Upper lobe of right lung (tissue), 1 donor: ENCODE data around the gene MRPL16. TPM values are rescaled to one million over a fixed set of nuclear protein-coding genes. Genes with fewer than 3 reads are reported as not detected.
A peak's percentile ranks its signal among the peaks of the same experiment; 100 is the strongest.

Experiments used
- ATAC-seq: fragments of 200-7000 bp; cut with Tn5 transposase; one replicate; pipeline ENCODE4 v1.9.1; 2020; ENCODE audit warnings: mild to moderate bottlenecking, moderate library complexity
- DNase-seq: peaks from one replicate; pipeline ENCODE4 v3.0.0-alpha.2; 2020
- H3K27ac ChIP-seq: fragments of 200-600 bp; one replicate; pipeline ENCODE4 v1.8.0; 2022
- H3K27me3 ChIP-seq: fragments of 200-600 bp; one replicate; pipeline ENCODE4 v1.8.0; 2022; ENCODE audit warnings: mild to moderate bottlenecking
- H3K36me3 ChIP-seq: fragments of 200-600 bp; one replicate; pipeline ENCODE4 v1.8.0; 2022
- H3K4me1 ChIP-seq: fragments of 200-600 bp; one replicate; pipeline ENCODE4 v1.8.0; 2022
- H3K4me3 ChIP-seq: fragments of 200-600 bp; one replicate; pipeline ENCODE4 v1.8.0; 2022; ENCODE audit warnings: mild to moderate bottlenecking
- H3K9me3 ChIP-seq: fragments of 200-600 bp; one replicate; pipeline ENCODE4 v1.8.0; 2022
- intact Hi-C: fragments of 100-400 bp; cut with DNase I; formaldehyde crosslinking; loops from one replicate; pipeline ENCODE4 v1.11.0; 2022
- total RNA-seq: library from RNA; stranded (reverse); fragmentation: NEBNext Ultra II Directional; extraction: Animal tissue kit (Norgen Biotek cat#: 25700); gene quantifications from one replicate; pipeline ENCODE4 v1.2.1, GENCODE V29; 2021
- TF ChIP-seq, protein P1 (sequence below): fragments of 200-600 bp; IDR thresholded peaks from one replicate; pipeline ENCODE4 v1.8.0; 2022; ENCODE audit warnings: antibody characterized with exemption
- donor health status: DM: no; HTN: yes; CAD: no; lungs with severe emphysema.

The MRPL16 gene
- total RNA-seq, 1 donor from 2014 or later = 30.1 TPM

DNA sequence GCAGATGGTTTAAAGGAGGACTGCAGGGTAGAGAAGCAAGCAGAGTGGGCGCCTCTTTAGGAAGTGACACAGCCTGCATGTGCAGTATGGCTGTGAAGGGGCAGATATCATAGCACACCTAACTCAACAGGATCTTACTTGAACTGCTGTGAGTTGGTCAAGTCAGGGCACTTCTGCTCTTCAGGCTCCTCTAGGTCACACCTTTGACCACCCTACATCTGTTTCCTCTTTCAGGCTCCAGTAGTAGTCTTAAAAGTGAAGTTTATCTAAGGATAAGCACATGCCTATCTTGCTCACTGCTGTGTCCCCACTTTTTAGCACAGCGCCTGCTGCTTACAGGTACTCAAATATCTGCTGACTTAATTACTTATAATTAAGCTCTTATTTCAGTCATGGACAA is 6.5 kb downstream of the MRPL16 start:
- TF ChIP-seq, protein P1, sequence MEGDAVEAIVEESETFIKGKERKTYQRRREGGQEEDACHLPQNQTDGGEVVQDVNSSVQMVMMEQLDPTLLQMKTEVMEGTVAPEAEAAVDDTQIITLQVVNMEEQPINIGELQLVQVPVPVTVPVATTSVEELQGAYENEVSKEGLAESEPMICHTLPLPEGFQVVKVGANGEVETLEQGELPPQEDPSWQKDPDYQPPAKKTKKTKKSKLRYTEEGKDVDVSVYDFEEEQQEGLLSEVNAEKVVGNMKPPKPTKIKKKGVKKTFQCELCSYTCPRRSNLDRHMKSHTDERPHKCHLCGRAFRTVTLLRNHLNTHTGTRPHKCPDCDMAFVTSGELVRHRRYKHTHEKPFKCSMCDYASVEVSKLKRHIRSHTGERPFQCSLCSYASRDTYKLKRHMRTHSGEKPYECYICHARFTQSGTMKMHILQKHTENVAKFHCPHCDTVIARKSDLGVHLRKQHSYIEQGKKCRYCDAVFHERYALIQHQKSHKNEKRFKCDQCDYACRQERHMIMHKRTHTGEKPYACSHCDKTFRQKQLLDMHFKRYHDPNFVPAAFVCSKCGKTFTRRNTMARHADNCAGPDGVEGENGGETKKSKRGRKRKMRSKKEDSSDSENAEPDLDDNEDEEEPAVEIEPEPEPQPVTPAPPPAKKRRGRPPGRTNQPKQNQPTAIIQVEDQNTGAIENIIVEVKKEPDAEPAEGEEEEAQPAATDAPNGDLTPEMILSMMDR = no peak
- Histone ChIP-seq H3K4me3 (no peak overlapping the region), H3K9me3 (no peaks in the 10 kb centered on the region), H3K27ac (no peak overlapping the region), H3K36me3 (peaks cover 77% of the 10 kb centered on the region), H3K27me3 (no peaks in the 10 kb centered on the region), H3K4me1 (no peaks in the 10 kb centered on the region)
- DNase-seq (no peak), ATAC-seq (no peak)
- intact Hi-C loops = loop anchor here (5.0 kb wide), 1 partner anchor 52 kb away; no protein-coding TSS in a partner anchor

DNA sequence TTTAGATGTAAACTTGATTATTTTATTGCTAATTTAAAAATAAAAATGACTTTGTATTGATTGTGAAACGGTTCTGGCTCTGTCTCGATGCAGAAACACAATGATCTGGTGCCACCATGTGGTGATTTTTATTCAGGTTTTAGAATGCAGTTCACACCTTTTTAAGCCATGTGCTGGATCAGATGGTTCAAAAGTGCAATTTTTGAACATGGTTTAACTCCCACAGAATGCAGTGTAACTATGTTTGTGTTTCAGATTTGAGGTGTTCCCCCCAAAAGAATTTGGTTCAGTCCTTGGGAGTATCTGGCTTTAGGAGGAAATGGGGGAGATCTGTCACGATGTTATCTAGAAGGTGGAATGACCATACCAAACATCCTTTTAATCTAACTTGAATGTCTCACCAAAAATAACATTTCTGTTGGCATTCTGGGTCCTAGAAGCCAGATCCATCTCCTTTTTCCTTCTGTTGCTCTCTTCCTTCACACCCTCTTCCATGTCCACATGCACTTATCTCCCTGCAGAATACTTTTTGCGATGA is 7.9 kb downstream of the MRPL16 start:
- Histone ChIP-seq H3K4me1 (no peaks in the 10 kb centered on the region), H3K4me3 (no peak overlapping the region), H3K27me3 (no peaks in the 10 kb centered on the region), H3K27ac (peak overlapping the region; percentile 15), H3K36me3 (peaks cover 77% of the 10 kb centered on the region), H3K9me3 (no peaks in the 10 kb centered on the region)
- intact Hi-C loops = loop anchor here (5.0 kb wide), 1 partner anchor 50 kb away; no protein-coding TSS in a partner anchor
- no peak for DNase-seq
- TF ChIP-seq, protein P1 = peak; percentile 65
- ATAC-seq = peak; percentile 76

DNA sequence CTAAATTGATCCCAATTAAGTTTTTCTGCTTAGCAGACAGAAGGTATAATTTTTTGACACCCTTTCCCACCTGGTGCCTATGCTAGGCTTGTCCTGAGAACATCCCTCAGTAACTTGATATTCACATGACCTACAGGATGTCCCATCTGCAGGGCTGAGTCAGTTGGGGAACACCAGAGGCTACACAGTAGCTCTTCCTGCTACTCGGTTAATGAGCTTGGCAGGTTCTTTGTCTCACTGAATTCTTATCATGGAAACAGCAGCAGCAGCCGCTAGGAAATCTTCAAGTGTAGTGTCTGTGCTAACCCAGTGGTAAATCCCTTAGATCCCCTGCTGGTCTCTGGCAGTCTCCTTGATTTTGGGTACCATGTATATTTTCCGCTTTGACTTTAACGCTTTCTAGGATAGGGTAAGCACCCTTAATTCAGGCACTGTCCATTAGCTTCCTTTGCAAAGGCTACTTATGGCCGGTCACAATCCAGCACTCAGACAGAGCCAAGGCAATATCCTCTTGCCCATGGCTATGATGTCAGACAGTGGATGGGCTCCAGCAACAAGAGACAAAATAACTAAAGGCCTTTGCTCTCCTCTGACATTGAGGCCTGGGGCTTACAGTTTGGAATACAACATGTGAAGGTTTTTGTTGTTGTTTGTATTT is 8.5 kb downstream of the MRPL16 start:
- Histone ChIP-seq H3K4me1 (no peaks in the 10 kb centered on the region), H3K9me3 (no peaks in the 10 kb centered on the region), H3K36me3 (peaks cover 77% of the 10 kb centered on the region), H3K27me3 (no peaks in the 10 kb centered on the region), H3K27ac (peak overlapping the region; percentile 15), H3K4me3 (no peak overlapping the region)
- TF ChIP-seq, protein P1 = no peak
- ATAC-seq (peak; percentile 40), DNase-seq (no peak)
- intact Hi-C loops = loop anchor here (5.0 kb wide), 1 partner anchor 50 kb away; no protein-coding TSS in a partner anchor

DNA sequence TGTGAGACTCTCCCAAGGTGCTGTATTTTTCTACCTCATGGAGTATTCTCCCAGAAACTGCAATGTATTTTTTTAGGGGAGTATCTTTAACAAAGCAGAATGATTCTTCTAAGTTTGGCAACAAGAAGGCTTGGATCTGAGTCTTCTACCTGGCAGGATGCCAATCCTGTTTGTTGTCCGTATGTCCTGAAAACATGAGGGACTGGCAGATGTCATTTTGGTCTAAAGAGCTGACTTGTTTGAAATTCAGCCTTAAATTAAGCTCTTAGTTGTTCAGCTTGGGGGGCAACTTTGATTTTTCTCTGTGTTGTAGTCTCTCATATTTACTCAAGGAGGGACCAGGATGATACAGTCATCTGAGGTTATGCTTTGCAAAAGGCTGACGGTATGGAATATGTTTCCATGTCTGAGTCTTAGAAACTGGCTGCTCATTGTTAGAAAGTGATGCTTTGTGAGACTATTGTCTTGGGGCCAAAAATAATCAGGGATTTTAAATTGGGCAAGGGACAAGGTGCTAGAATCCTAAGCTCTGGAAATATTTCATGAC is 9.3 kb downstream of the MRPL16 start:
- peaks cover 77% of the 10 kb centered on the region for H3K36me3 ChIP-seq
- no peaks in the 10 kb centered on the region for H3K9me3 ChIP-seq
- no peak for ATAC-seq
- intact Hi-C loops = loop anchor here (5.0 kb wide), 1 partner anchor 49 kb away; no protein-coding TSS in a partner anchor
- TF ChIP-seq, protein P1 = no peak
- no peaks in the 10 kb centered on the region for H3K27me3 ChIP-seq
- no peak overlapping the region for H3K4me3 ChIP-seq
- no peak overlapping the region for H3K27ac ChIP-seq
- no peak for DNase-seq
- H3K4me1 ChIP-seq = no peaks in the 10 kb centered on the region

DNA sequence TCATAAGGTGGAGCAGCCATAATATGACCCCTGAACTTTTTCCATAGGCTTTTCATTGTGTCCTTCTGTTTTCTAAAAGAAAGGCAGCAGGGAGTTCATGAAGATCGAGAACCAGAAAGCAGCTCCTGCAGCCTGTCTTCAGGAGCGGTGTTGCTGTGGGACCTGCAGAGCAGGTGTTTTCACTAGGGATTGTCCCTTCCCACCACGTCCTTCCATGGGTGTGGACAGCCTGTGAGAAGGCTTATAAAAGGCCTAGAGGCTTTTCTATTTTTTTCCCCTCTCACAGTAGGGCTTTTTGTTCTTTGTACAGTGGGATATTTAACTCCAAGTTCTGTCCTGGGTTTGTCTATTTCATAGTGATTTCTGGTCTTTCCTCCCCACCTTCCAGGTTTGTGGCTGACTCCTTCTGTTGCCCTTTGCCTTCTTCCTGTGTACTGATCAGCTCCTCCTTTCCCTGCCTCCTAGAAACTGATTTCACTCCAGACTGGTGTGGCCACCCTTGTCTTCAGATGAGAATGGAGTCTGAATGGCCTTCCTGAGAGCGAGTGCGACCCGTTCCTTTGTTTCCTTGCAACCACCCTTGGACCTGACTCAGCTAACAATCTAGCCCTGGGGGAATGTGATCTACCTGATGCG is 10.1 kb downstream of the MRPL16 start:
- intact Hi-C loops = loop anchor here (5.0 kb wide), 1 partner anchor 48 kb away; no protein-coding TSS in a partner anchor
- H3K9me3 ChIP-seq = no peaks in the 10 kb centered on the region
- no peak overlapping the region for H3K4me3 ChIP-seq
- no peaks in the 10 kb centered on the region for H3K4me1 ChIP-seq
- peaks cover 77% of the 10 kb centered on the region for H3K36me3 ChIP-seq
- H3K27ac ChIP-seq = no peak overlapping the region
- ATAC-seq (no peak), DNase-seq (no peak)
- H3K27me3 ChIP-seq = no peaks in the 10 kb centered on the region
- TF ChIP-seq, protein P1 = no peak
